ENCODE data around the gene RHOB.
A peak's percentile ranks its signal among the peaks of the same experiment; 100 is the strongest.

RHOB gene

GRCh38 chr2:20421988-20422370 is 24.9 kb upstream of the RHOB start:
- H3K4me3 ChIP-seq (ENCODE audit: control insufficient read depth, low read depth, low read length): no peak overlapping the region
- no peak for TF ChIP-seq CTCF (conservative IDR thresholded peaks at IDR 0.05; ENCODE audit: control insufficient read depth, insufficient read depth, low read depth, low read length)
- DNase-seq (ENCODE audit: low read depth): peak; percentile 97

GRCh38 chr2:20422402-20423271 is 24.2 kb upstream of the RHOB start:
- TF ChIP-seq CTCF (conservative IDR thresholded peaks at IDR 0.05; ENCODE audit: control insufficient read depth, insufficient read depth, low read depth, low read length): peak; percentile 23
- H3K4me3 ChIP-seq (ENCODE audit: control insufficient read depth, low read depth, low read length): no peak overlapping the region
- peak; percentile 75 for DNase-seq (ENCODE audit: low read depth)

- no peak for DNase-seq (ENCODE audit: low read depth)
- TF ChIP-seq CTCF (conservative IDR thresholded peaks at IDR 0.05; ENCODE audit: control insufficient read depth, insufficient read depth, low read depth, low read length): no peak
- no peak overlapping the region for H3K4me3 ChIP-seq (ENCODE audit: control insufficient read depth, low read depth, low read length)
Observed at GRCh38 chr2:20423359-20423758, 23.5 kb upstream of the RHOB start.

GRCh38 chr2:20423847-20424246 is 23.0 kb upstream of the RHOB start:
- H3K4me3 ChIP-seq (ENCODE audit: control insufficient read depth, low read depth, low read length): no peak overlapping the region
- no peak for DNase-seq (ENCODE audit: low read depth)
- no peak for TF ChIP-seq CTCF (conservative IDR thresholded peaks at IDR 0.05; ENCODE audit: control insufficient read depth, insufficient read depth, low read depth, low read length)

- no peak for TF ChIP-seq CTCF (conservative IDR thresholded peaks at IDR 0.05; ENCODE audit: control insufficient read depth, insufficient read depth, low read depth, low read length)
- DNase-seq (ENCODE audit: low read depth): peak; percentile 97
- no peak overlapping the region for H3K4me3 ChIP-seq (ENCODE audit: control insufficient read depth, low read depth, low read length)
Observed at GRCh38 chr2:20424300-20425290, 22.3 kb upstream of the RHOB start.

- no peak for TF ChIP-seq CTCF (conservative IDR thresholded peaks at IDR 0.05; ENCODE audit: control insufficient read depth, insufficient read depth, low read depth, low read length)
- no peak overlapping the region for H3K4me3 ChIP-seq (ENCODE audit: control insufficient read depth, low read depth, low read length)
- DNase-seq (ENCODE audit: low read depth): peak; percentile 88
Observed at GRCh38 chr2:20425371-20425881, 21.4 kb upstream of the RHOB start.

Measured in fibroblast of mammary gland (primary cell).